Uterus (tissue), 2 donors: ENCODE data around the gene UCHL3.

Experiments
- POLR2A ChIP-seq, 2 donors: fragments of 450-650 bp; IDR thresholded peaks; one replicate each; pipeline ENCODE4 v1.6.1; 2016; ENCODE audit warnings: antibody characterized with exemption in 2 of 2, mild to moderate bottlenecking in 1 of 2, moderate library complexity in 1 of 2
- TF ChIP-seq, protein P1 (sequence below), 4 experiments: fragments of 200-600 bp in 2 of 4; fragments of 450-650 bp in 2 of 4; sonication (generic) in 2 of 4; IDR thresholded peaks; one replicate each; pipeline ENCODE4 v1.5.1; 2016 to 2019; ENCODE audit warnings: antibody characterized with exemption in 4 of 4, mild to moderate bottlenecking in 2 of 4, moderate library complexity in 1 of 4

DNA sequence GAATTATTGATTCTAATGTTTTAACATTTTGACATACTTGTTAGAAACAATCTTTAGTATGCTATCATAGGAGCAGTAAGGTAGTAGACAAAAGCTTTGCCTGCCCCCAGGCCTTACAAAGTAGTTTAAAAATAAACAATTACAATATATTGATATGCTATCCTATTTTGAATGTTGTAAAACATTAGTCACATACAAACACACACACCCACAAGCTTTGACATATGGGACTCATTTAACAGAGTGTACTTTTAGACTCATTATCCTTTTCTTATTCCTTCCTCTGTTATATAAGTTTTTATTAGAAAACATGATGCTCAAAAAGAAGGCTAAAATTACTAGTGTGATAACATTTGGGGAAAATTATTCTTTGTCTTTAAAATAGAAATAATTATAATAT is 33.5 kb downstream of the UCHL3 start:
- TF ChIP-seq, protein P1, sequence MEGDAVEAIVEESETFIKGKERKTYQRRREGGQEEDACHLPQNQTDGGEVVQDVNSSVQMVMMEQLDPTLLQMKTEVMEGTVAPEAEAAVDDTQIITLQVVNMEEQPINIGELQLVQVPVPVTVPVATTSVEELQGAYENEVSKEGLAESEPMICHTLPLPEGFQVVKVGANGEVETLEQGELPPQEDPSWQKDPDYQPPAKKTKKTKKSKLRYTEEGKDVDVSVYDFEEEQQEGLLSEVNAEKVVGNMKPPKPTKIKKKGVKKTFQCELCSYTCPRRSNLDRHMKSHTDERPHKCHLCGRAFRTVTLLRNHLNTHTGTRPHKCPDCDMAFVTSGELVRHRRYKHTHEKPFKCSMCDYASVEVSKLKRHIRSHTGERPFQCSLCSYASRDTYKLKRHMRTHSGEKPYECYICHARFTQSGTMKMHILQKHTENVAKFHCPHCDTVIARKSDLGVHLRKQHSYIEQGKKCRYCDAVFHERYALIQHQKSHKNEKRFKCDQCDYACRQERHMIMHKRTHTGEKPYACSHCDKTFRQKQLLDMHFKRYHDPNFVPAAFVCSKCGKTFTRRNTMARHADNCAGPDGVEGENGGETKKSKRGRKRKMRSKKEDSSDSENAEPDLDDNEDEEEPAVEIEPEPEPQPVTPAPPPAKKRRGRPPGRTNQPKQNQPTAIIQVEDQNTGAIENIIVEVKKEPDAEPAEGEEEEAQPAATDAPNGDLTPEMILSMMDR (IDR thresholded peaks at IDR 0.05) = no peak
- TF ChIP-seq POLR2A (IDR thresholded peaks at IDR 0.05) = no peak
